HCT116 (cell line): ENCODE measurements around the gene RPL10A. TPM values are rescaled to one million over a fixed set of nuclear protein-coding genes. Genes with fewer than 3 reads are reported as not detected.
A peak's percentile ranks its signal among the peaks of the same experiment; 100 is the strongest.

Experiments used
- ATAC-seq: fragments of 200-7000 bp; cut with Tn5 transposase; 2 replicates; pipeline ENCODE4 v1.9.1; 2020; ENCODE audit warnings: mild to moderate bottlenecking, moderate library complexity
- BruUV-seq: library from RNA; stranded (reverse); fragments of 400-500 nt; replicated peaks from 2 replicates; lab custom pipeline; 2021; lab: Mats Ljungman, UMichigan
- CTCF ChIA-PET: fragments of 300-600 bp; sonication (Branson Sonifier 250); formaldehyde crosslinking; loops from one replicate; lab custom pipeline; 2021; ENCODE audit warnings: antibody characterized with exemption; lab: Charles Lee
- POLR2A ChIA-PET: fragments of 300-600, 350-600 bp; sonication (Branson Sonifier 250); formaldehyde crosslinking; loops from one replicate; lab custom pipeline; 2021; ENCODE audit warnings: antibody characterized with exemption; lab: Charles Lee
- RAD21 ChIA-PET, 2 experiments: fragments of 300-600 bp; sonication (Branson Sonifier 250); formaldehyde crosslinking; loops; one replicate each; lab custom pipeline; 2023; ENCODE audit warnings: low total read pairs in 2 of 2; ENCODE audit not compliant: uncharacterized antibody in 2 of 2, unreplicated experiment in 2 of 2, low non-redundant PET in 1 of 2; lab: Charles Lee
- DNase-seq: peaks from one replicate; pipeline ENCODE4 v3.0.0-alpha.2; 2010; ENCODE audit warnings: low read depth, low spot score
- H2AFZ ChIP-seq: fragments of 200-600 bp; shearing (Covaris generic), sonication (generic); 2 replicates; pipeline ENCODE4 v1.6.1; 2017; ENCODE audit warnings: low read depth, mixed run types, mixed read lengths, antibody characterized with exemption, low read length; ENCODE audit not compliant: poor library complexity, severe bottlenecking
- H3K27ac ChIP-seq: 2 replicates; pipeline ENCODE4 v1.5.1; 2012; ENCODE audit warnings: low read depth, low read length
- H3K27me3 ChIP-seq: fragments of 200-600 bp; sonication (generic); 2 replicates; pipeline ENCODE4 v1.6.1; 2016; ENCODE audit warnings: mixed run types, low read length, mixed read lengths; ENCODE audit not compliant: insufficient read depth
- H3K36me3 ChIP-seq, 2 experiments: fragments of 200-500 bp in 1 of 2; fragments of 200-600 bp in 1 of 2; sonication (Bioruptor generic) in 1 of 2; sonication (generic) in 1 of 2; 2 replicates each; pipeline versions ENCODE4 v1.5.1 to v1.6.1; 2014 to 2016; ENCODE audit warnings: low read length in 2 of 2, inconsistent platforms in 1 of 2, mixed read lengths in 1 of 2, mixed run types in 1 of 2; ENCODE audit not compliant: insufficient read depth in 2 of 2, control insufficient read depth in 1 of 2
- H3K4me1 ChIP-seq, 2 experiments: fragments of 200-600 bp in 1 of 2; sonication (generic) in 1 of 2; 2 replicates each; pipeline versions ENCODE4 v1.5.1 to v1.6.1; 2012 to 2017; ENCODE audit warnings: low read length in 2 of 2, inconsistent platforms in 1 of 2, mild to moderate bottlenecking in 1 of 2, mixed read lengths in 1 of 2, mixed run types in 1 of 2, moderate library complexity in 1 of 2; ENCODE audit not compliant: insufficient read depth in 2 of 2, control insufficient read depth in 1 of 2
- H3K4me2 ChIP-seq: fragments of 200-600 bp; sonication (generic); 2 replicates; pipeline ENCODE4 v1.6.1; 2017; ENCODE audit warnings: mixed run types, low read length, mixed read lengths
- H3K4me3 ChIP-seq, 2 experiments: fragments of 200-600 bp in 1 of 2; sonication (generic) in 1 of 2; replicated peaks in 1 of 2; 2 replicates each; pipeline ENCODE4 v1.5.1; 2011 to 2016; ENCODE audit warnings: low read length in 2 of 2, control low read depth in 1 of 2, low read depth in 1 of 2, mild to moderate bottlenecking in 1 of 2, mixed read lengths in 1 of 2, mixed run types in 1 of 2
- H3K79me2 ChIP-seq: fragments of 200-600 bp; sonication (generic); 2 replicates; pipeline ENCODE4 v1.6.1; 2017; ENCODE audit warnings: mild to moderate bottlenecking, mixed run types, low read length, moderate library complexity, mixed read lengths; ENCODE audit not compliant: insufficient read depth
- H3K9ac ChIP-seq: fragments of 200-600 bp; sonication (generic); 2 replicates; pipeline ENCODE4 v1.6.1; 2016; ENCODE audit warnings: low read length, mixed read lengths
- H3K9me2 ChIP-seq: fragments of 200-600 bp; sonication (generic), shearing (Covaris generic); 2 replicates; pipeline ENCODE4 v1.6.1; 2017; ENCODE audit warnings: mixed run types, mild to moderate bottlenecking, moderate library complexity; ENCODE audit not compliant: insufficient read depth
- H3K9me3 ChIP-seq, 2 experiments: fragments of 200-500 bp in 1 of 2; fragments of 200-600 bp in 1 of 2; sonication (Bioruptor generic) in 1 of 2; sonication (generic) in 1 of 2; 2 replicates each; pipeline ENCODE4 v1.6.1; 2014 to 2017; ENCODE audit warnings: low read length in 2 of 2, mixed read lengths in 2 of 2, inconsistent platforms in 1 of 2, low read depth in 1 of 2, mild to moderate bottlenecking in 1 of 2, mixed run types in 1 of 2, moderate library complexity in 1 of 2; ENCODE audit not compliant: control insufficient read depth in 1 of 2, insufficient read depth in 1 of 2
- H4K20me1 ChIP-seq: fragments of 200-600 bp; sonication (generic), shearing (Covaris generic); 2 replicates; pipeline ENCODE4 v1.6.1; 2017; ENCODE audit warnings: mixed run types, mild to moderate bottlenecking, moderate library complexity; ENCODE audit not compliant: insufficient read depth
- CTCF ChIP-seq, 3 experiments: fragments of 200-600 bp in 1 of 3; sonication (generic) in 1 of 3; IDR thresholded peaks in 2 of 3; conservative IDR thresholded peaks in 1 of 3; 2 replicates each; pipeline ENCODE4 v1.5.1; 2012 to 2017; ENCODE audit warnings: low read depth in 2 of 3, low read length in 2 of 3, antibody characterized with exemption in 1 of 3, borderline replicate concordance in 1 of 3, control low read depth in 1 of 3, mild to moderate bottlenecking in 1 of 3, mixed read lengths in 1 of 3, mixed run types in 1 of 3, moderate library complexity in 1 of 3; ENCODE audit not compliant: insufficient read depth in 1 of 3
- EZH2 ChIP-seq: fragments of 200-600 bp; sonication (generic); IDR thresholded peaks from 2 replicates; pipeline ENCODE4 v1.6.1; 2017; ENCODE audit warnings: antibody characterized with exemption, mixed run types
- EZH2phosphoT487 ChIP-seq: fragments of 200-600 bp; IDR thresholded peaks from 2 replicates; pipeline ENCODE4 v1.6.1; 2018; ENCODE audit warnings: antibody characterized with exemption, borderline replicate concordance
- FOSL1 ChIP-seq: IDR thresholded peaks from 2 replicates; pipeline ENCODE4 v1.6.1; 2012; ENCODE audit warnings: low read depth
- MAX ChIP-seq: IDR thresholded peaks from 2 replicates; pipeline ENCODE4 v1.6.1; 2012
- POLR2AphosphoS5 ChIP-seq: IDR thresholded peaks from 2 replicates; pipeline ENCODE4 v1.6.1; 2011; ENCODE audit warnings: mild to moderate bottlenecking, low read depth, low read length, moderate library complexity
- ZFX ChIP-seq: fragments of 450-650 bp; IDR thresholded peaks from 2 replicates; pipeline ENCODE4 v1.6.1; 2017
- ZNF274 ChIP-seq: fragments of 200-500 bp; sonication (Bioruptor generic); IDR thresholded peaks from 2 replicates; pipeline ENCODE4 v1.6.1; 2014; ENCODE audit warnings: mild to moderate bottlenecking, low read depth, low read length, inconsistent platforms
- intact Hi-C: fragments of 100-400 bp; cut with micrococcal nuclease; formaldehyde crosslinking; loops from 2 replicates; pipeline ENCODE4 v1.10.0; 2022
- total RNA-seq: library from RNA; stranded (reverse); gene quantifications from one replicate; pipeline ENCODE4 v1.2.1, GENCODE V29; 2021; ENCODE audit not compliant: unreplicated experiment

RPL10A gene
- total RNA-seq, 1 experiment from 2014 or later = 1,981 TPM

GRCh38 chr6:35443341-35444030 lies 24.7 kb upstream of the RPL10A start:
- intact Hi-C loops = no loop called here
- POLR2A ChIA-PET = interaction anchor here (0.6 kb wide), 1 partner anchor 1246 kb away, joined by 3 read pairs; no protein-coding TSS in a partner anchor
- TF ChIP-seq EZH2phosphoT487 = no peak
- TF ChIP-seq MAX = no peak
- no peak for TF ChIP-seq ZFX
- no peak for TF ChIP-seq CTCF (IDR thresholded peaks at IDR 0.05 in 2 of 3, conservative IDR thresholded peaks at IDR 0.05 in 1 of 3; ENCODE audit: borderline replicate concordance in 1 of 3, insufficient read depth in 1 of 3, low read depth in 2 of 3, low read length in 2 of 3)
- TF ChIP-seq, all 23 proteins: peak for 0
- Histone ChIP-seq H3K9ac (no peak overlapping the region), H3K27ac (no peak overlapping the region), H3K4me3 (no peak overlapping the region), H3K36me3 (no peaks in the 10 kb centered on the region), H3K9me2 (no peaks in the 10 kb centered on the region), H3K4me2 (no peak overlapping the region), H3K4me1 (no peaks in the 10 kb centered on the region; a peak in 1 of 4 replicates), H3K79me2 (no peaks in the 10 kb centered on the region), H3K27me3 (no peaks in the 10 kb centered on the region), H2AFZ (no peak overlapping the region), H4K20me1 (no peaks in the 10 kb centered on the region), H3K9me3 (no peaks in the 10 kb centered on the region)
- ATAC-seq (peak; percentile 28; the same call in 1 of the 2 replicates), DNase-seq (no peak)
- ChIA-PET CTCF (no interaction called here), RAD21 (no interaction called here)
- no TSS peak for BruUV-seq

GRCh38 chr6:35445691-35446090 lies 22.5 kb upstream of the RPL10A start:
- CTCF ChIA-PET = no interaction called here
- no peak for TF ChIP-seq ZFX
- no peak for TF ChIP-seq ZNF274
- no peak for TF ChIP-seq EZH2
- no peak for TF ChIP-seq FOSL1
- no peak for TF ChIP-seq POLR2AphosphoS5
- TF ChIP-seq, all 23 proteins: peak for 0
- ATAC-seq (no peak), DNase-seq (no peak)
- peaks cover 0 to 8% of the 10 kb centered on the region in 2 experiments; a peak in 2 of 4 replicates for H3K4me1 ChIP-seq
- no peak overlapping the region for H3K9ac ChIP-seq
- no peaks in the 10 kb centered on the region for H4K20me1 ChIP-seq
- ChIA-PET POLR2A (no interaction called here), RAD21 (no interaction called here)
- H2AFZ ChIP-seq = no peak overlapping the region
- no peaks in the 10 kb centered on the region for H3K79me2 ChIP-seq
- no peaks in the 10 kb centered on the region for H3K27me3 ChIP-seq
- no peaks in the 10 kb centered on the region for H3K9me2 ChIP-seq
- no peak overlapping the region for H3K27ac ChIP-seq
- H3K4me3 ChIP-seq = no peak overlapping the region
- intact Hi-C loops = no loop called here
- no peak overlapping the region for H3K4me2 ChIP-seq
- H3K9me3 ChIP-seq = no peaks in the 10 kb centered on the region
- no peaks in the 10 kb centered on the region for H3K36me3 ChIP-seq
- BruUV-seq = no TSS peak
